GM12878 (cell line): Measurements from ENCODE around the gene CASTOR1.

Source experiments
- ATF2 ChIP-seq: IDR thresholded peaks from 2 replicates; pipeline ENCODE4 v1.6.1; 2012; ENCODE audit warnings: low read length, inconsistent platforms
- NR2C2 ChIP-seq: IDR thresholded peaks from 2 replicates; pipeline ENCODE4 v1.6.1; 2011; ENCODE audit warnings: borderline replicate concordance, low read depth; ENCODE audit not compliant: control insufficient read depth, insufficient read length

- no peak for TF ChIP-seq ATF2
- TF ChIP-seq NR2C2: no peak
These were observed 28.2 kb downstream of the CASTOR1 start for GRCh38 chr22:30261134-30261533.
